Brain microvascular endothelial cell (primary cell): ENCODE results near the gene ADGRL1.
"Not testable (repeated sequence)": the region's sequence is repeated elsewhere in the genome, so short reads cannot be mapped to it uniquely, and the experiment has no call there.

ENCODE experiments used
- DNase-seq: peaks from one replicate; pipeline ENCODE4 v3.0.0-alpha.2; 2020
- H3K27ac ChIP-seq: fragments of 250-450 bp; sonication (Bioruptor Pico); 2 replicates; pipeline ENCODE4 v1.5.1; 2020; ENCODE audit warnings: mild to moderate bottlenecking, moderate library complexity
- H3K27me3 ChIP-seq: fragments of 250-450 bp; sonication (Bioruptor Pico); replicated peaks from 2 replicates; pipeline ENCODE4 v1.5.1; 2020; ENCODE audit warnings: mild to moderate bottlenecking
- H3K36me3 ChIP-seq: fragments of 250-450 bp; sonication (Bioruptor Pico); replicated peaks from 2 replicates; pipeline ENCODE4 v1.5.1; 2020; ENCODE audit warnings: mild to moderate bottlenecking
- H3K4me3 ChIP-seq: 2 replicates; pipeline ENCODE4 v1.5.1; 2011; ENCODE audit warnings: low read depth, mild to moderate bottlenecking, control low read depth, low read length, moderate library complexity
- CTCF ChIP-seq: IDR thresholded peaks from 2 replicates; pipeline ENCODE4 v1.5.1; 2011; ENCODE audit warnings: low read depth, mild to moderate bottlenecking, moderate library complexity, low read length, control low read depth, inconsistent platforms; ENCODE audit errors: missing control alignments
- in situ Hi-C: cut with HindIII; loops from 2 replicates; pipeline ENCODE4 v1.10.0; 2017; ENCODE audit warnings: low sequenced_read_pairs, low pct_ligation_motif_present

Gene ADGRL1

DNA sequence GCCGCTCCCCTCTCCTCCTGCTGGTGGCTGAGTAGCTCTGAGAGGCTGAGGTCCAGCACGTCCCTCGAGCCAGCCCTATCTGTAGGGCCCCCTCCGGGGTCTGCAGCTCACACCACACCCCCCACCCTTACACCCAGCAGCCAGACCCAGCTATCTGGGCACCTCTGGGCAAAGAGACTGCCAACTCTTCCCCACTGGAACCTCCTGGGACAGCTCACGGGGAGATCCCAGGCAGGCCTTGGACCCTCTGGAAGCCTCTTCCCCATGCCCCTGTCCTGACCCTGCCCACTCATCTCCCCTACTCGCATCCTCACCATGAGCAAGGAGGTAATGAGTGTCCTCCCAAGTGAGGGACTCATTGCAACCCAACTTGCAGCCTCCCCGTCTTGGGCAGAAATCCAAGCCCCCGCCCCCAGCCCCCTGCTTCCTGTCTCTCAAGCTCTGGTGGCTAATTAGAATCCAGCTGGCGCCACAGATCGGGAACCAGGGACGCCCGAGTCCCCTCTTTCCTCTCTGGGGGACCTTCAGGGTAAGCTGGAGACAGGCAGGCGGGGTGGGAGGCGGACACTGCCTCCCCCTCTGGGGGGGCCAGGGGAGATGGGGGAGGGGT lies 22.1 kb downstream of the ADGRL1 start:
- TF ChIP-seq CTCF, result no peak
- Histone ChIP-seq H3K27me3 (no peaks in the 10 kb centered on the region), H3K27ac (no peak overlapping the region), H3K4me3 (no peak overlapping the region), H3K36me3 (no peaks in the 10 kb centered on the region)
- in situ Hi-C loops, result no loop called here
- no peak for DNase-seq

DNA sequence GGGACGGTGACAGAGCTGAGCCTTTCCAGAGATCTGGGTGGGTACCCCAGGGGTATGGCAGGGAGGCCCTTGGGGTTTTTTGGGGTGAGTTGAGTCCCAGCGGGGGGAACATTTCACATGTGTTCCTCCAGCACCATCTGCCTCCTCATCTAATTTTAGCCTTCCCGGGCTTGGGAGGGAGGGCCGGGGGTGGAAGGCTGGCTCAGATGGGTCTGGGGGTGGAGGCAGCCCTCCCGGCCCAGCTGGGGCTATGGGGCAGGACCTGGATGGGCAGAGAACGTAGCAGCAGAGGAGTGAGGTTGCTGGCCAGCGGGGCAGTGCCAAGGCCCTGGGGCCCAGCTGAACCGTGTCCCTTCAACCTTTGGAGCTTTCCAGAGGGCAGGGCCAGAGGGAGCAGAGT lies 23.5 kb downstream of the ADGRL1 start:
- Histone ChIP-seq H3K36me3 (no peaks in the 10 kb centered on the region), H3K27me3 (no peaks in the 10 kb centered on the region), H3K27ac (no peak overlapping the region), H3K4me3 (no peak overlapping the region)
- in situ Hi-C loops, result no loop called here
- no peak for TF ChIP-seq CTCF
- no peak for DNase-seq

DNA sequence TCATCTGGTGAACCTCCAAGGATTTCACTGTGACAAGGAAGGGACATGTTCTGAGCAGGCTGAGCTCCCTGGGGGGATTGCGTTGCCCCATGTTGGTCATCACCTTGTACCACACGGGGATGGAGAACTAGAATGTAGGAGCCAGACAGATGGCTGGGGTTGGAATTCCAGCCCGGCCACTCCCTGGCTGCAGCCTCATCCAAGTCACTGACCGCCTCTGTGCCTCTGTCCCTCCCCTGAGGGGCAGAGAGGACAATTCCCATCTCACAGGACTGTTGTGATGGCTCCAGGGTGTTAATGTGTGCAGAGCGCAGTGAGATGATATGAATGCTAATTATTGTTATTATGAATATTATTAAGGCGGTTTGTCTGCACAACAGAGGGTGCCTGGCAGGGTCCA lies 24.1 kb downstream of the ADGRL1 start:
- in situ Hi-C loops, result no loop called here
- no peak for DNase-seq
- Histone ChIP-seq H3K36me3 (peaks cover 2% of the 10 kb centered on the region), H3K4me3 (no peak overlapping the region), H3K27ac (no peak overlapping the region), H3K27me3 (no peaks in the 10 kb centered on the region)
- TF ChIP-seq CTCF, result no peak

DNA sequence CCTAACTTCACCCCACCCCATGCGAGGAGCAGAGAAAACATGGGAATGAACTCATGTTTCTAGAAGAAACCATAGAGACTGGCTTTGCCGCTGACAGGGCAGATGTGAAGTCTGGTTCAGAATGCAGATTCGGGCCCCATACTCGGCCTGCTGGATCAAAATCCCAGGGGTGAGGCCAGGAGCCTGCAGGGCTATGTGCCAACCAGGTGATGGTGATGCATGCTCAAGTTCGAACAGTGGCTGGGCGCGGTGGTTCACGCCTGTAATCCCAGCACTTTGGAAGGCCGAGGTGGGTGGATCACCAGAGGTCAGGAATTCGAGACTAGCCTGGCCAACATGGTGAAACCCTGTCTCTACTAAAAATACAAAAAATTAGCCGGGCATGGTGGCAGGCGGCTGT lies 24.8 kb downstream of the ADGRL1 start:
- H3K27me3 ChIP-seq, H3K4me3 ChIP-seq, DNase-seq, H3K27ac ChIP-seq, in situ Hi-C loops, H3K36me3 ChIP-seq: not testable (repeated sequence)

GRCh38 chr19:14177496-14178074 lies 28.4 kb downstream of the ADGRL1 start:
- Histone ChIP-seq H3K27me3 (no peaks in the 10 kb centered on the region), H3K36me3 (peaks cover 2% of the 10 kb centered on the region), H3K27ac (no peak overlapping the region), H3K4me3 (no peak overlapping the region)
- in situ Hi-C loops, result no loop called here
- no peak for DNase-seq
- no peak for TF ChIP-seq CTCF

GRCh38 chr19:14175351-14175792 lies 30.6 kb downstream of the ADGRL1 start:
- Histone ChIP-seq H3K36me3 (peaks cover 6% of the 10 kb centered on the region), H3K4me3 (no peak overlapping the region), H3K27me3 (no peaks in the 10 kb centered on the region), H3K27ac (no peak overlapping the region)
- TF ChIP-seq CTCF, result no peak
- no peak for DNase-seq
- in situ Hi-C loops, result no loop called here
